GM12875 (cell line): ENCODE data around the gene RAB13.
A peak's percentile ranks its signal among the peaks of the same experiment; 100 is the strongest.
"Not testable (repeated sequence)": the region's sequence is repeated elsewhere in the genome, so short reads cannot be mapped to it uniquely, and the experiment has no call there.

Source experiments
- H3K4me3 ChIP-seq: one replicate; pipeline ENCODE4 v1.5.1; 2011; ENCODE audit warnings: low read depth, low read length, control low read depth
- CTCF ChIP-seq: IDR thresholded peaks from 2 replicates; pipeline ENCODE4 v1.5.1; 2011; ENCODE audit warnings: low read depth, mild to moderate bottlenecking, control low read depth, inconsistent platforms, low read length, moderate library complexity, borderline replicate concordance; ENCODE audit not compliant: insufficient read depth

RAB13 gene

DNA sequence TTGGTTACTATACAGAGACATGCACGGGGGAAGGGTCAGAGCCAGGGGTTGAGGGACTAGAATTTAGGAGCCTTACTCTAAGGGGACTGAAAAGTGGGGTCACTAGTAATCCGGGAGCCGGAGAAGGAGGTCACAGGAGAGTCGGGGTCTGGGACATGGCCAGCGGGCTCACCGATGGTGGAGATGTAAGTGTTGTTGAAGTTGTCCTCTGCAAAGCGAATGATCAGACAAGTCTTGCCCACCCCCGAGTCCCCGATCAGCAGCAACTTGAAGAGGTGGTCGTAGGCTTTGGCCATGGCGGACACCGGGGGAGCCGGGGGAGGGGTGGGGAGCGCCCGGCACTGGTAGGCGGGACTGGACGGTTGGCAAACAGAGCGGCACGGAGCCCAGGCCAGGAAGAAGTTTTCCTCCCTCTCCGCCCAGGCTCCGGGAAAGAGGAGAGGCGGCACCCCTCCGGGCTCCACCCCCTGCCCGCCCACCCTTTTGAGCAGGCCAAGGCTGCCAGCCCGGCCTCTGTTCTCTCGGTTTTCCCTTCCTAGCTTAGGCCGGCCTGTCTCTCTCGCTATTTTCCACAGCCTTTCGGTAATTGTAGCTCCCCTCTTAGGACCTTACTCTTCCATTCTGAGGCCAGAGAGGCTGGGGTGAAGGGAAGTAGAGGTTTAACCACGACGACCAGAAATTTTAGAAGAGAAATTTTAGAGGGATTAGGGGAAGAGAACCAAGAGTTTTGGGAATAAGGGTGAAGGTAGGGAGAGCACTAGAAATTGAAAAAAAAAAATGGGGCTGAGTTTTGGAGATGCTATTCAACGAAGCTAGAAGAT, at the start of gene RAB13:
Gene RAB13 (minus strand): TSS at position 399 of the 821 bp plus-strand sequence. CDS start 103 bp downstream, at position 296.
- no peak for TF ChIP-seq CTCF

DNA sequence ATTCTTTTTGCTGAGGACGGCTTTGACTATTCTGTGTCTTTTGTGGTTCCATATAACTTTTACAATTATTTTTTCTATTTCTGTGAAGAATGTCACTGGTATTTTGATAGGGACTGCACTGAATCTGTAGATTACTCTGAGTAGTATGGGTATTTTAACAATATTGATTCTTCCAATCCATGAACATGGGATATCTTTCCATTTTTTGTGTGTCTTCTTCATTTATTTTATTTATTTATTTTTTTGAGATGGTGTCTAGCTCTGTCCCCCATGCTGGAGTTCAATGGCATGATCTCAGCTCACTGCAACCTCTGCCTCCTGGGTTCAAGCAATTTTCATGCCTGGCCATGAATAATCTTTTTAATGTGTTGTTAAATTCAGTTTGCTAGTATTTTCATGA, 47.6 kb upstream of the RAB13 start:
- H3K4me3 ChIP-seq, result not testable (repeated sequence)

More for the DNA sequence above, at the start of gene RAB13:
- peak within 1 kb of the TSS; percentile 34 for H3K4me3 ChIP-seq

DNA sequence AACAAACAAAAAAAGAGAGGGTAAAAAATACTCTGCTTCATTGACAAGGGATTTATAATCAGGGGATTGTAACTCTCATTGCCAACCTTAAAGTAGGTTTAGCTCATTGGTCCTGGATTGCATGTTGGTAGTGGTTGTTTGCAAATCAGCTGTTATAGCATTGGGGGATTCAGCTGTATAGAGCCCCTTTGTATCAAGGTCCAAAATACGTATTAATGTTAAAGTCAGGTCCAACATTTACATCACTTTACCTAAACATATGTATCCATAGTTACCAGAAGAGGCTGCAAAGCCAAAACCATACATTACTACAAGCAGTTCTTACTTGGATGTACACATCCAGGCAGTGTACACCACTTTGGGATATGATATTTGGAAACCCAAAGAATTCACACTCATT, 33.8 kb upstream of the RAB13 start:
- no peak overlapping the region for H3K4me3 ChIP-seq
- TF ChIP-seq CTCF, result no peak

GRCh38 chr1:154019269-154019668, 33.1 kb upstream of the RAB13 start:
- TF ChIP-seq CTCF, result no peak
- no peak overlapping the region for H3K4me3 ChIP-seq

GRCh38 chr1:154014154-154014907, 28.2 kb upstream of the RAB13 start:
- no peak overlapping the region for H3K4me3 ChIP-seq
- no peak for TF ChIP-seq CTCF

DNA sequence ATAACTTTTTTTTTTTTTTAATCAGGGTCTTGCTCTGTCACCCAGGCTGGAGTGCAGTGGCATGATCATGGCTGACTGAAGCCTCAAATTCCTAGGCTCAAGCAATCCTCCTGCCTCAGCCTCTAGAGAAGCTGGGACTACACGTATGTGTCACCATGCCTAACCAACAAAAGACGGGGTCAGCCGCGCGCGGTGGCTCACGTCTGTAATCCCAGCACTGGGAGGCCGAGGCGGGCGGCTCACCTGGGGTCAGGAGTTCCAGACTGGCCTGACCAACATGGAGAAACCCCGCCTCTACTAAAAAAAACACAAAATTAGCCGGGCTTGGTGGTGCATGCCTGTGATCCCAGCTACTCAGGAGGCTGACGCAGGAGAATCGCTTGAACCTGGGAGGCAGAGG, 26.4 kb upstream of the RAB13 start:
- H3K4me3 ChIP-seq, result not testable (repeated sequence)

DNA sequence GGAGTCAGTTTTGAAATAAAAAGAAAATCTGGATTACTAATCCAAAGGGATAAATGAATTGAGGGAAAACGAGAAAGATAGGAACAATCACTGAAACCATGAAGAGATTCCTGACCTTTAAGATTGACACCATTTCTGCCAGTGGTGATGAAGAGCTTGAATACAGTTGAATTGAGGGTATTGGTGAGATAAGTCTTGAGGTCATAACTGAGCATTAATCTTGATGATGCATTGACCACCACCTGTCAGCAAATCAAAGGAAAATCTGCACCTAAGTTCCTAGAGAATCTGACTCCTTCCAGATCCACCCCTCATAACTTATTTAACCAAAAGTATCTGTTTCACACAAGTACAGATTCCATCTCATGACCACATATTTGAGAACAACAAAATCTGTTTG, 26.0 kb upstream of the RAB13 start:
- TF ChIP-seq CTCF, result no peak
- no peak overlapping the region for H3K4me3 ChIP-seq

DNA sequence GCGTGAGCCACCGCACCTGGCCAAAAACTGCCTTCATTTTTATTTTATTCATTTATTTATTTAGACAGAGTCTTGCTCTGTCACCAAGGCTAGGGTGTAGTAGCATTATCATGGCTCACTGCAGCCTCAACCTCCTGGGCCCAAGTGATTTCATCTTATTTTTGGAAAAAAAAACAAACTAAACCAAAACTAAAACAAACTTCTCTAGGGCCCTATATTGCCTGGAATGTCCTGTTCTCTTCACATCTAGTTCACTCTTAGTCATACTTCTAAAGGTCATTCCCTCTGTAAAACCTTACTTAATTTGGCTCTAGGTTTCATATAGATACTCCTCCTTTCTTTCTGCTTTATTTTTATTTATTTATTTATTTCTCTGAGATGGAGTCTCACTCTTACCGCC, 20.0 kb upstream of the RAB13 start:
- TF ChIP-seq CTCF, result no peak
- no peak overlapping the region for H3K4me3 ChIP-seq
